ENCODE data around the gene IGF2BP2. TPM values are rescaled to one million over a fixed set of nuclear protein-coding genes. Genes with fewer than 3 reads are reported as not detected.

The IGF2BP2 gene
- total and polyA plus RNA-seq, 2 donors from 2014 or later, result 7.7 to 26.9 TPM

DNA sequence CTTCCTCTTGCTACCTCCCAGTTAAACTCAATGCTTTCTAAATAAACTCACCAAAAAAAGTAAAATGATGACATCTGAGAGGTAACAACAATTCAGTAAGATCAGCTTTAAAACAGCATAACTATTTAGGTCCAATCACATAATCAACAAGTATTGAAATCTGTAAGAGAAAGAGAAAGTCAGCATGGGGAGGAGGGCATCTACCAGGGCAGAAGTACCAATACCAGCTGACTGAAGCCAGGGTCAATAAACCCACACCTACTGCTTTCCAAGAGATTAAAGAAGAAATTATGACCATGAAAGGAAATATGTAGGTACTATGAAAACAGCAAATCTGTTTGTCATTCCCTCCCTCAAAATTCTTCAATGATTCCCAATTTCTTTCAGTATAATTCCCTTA, 42.2 kb upstream of the IGF2BP2 start:
- Histone ChIP-seq H3K9ac (ENCODE audit: low read length in 3 of 3) (no peak overlapping the region), H3K4me3 (ENCODE audit: low read length in 3 of 3) (no peak overlapping the region), H3K27ac (ENCODE audit: low read depth in 2 of 2, low read length in 2 of 2) (no peak overlapping the region), H3K27me3 (ENCODE audit: control insufficient read depth, insufficient read depth, low read length) (no peaks in the 10 kb centered on the region), H3K36me3 (ENCODE audit: control insufficient read depth in 2 of 3, insufficient read depth in 3 of 3, low read length in 3 of 3) (no peaks in the 10 kb centered on the region), H3K4me1 (ENCODE audit: control insufficient read depth in 2 of 3, insufficient read depth in 2 of 3, low read depth in 1 of 3, low read length in 3 of 3) (no peaks in the 10 kb centered on the region), H3K9me3 (ENCODE audit: control insufficient read depth in 2 of 3, insufficient read depth in 1 of 3, low read length in 3 of 3) (peaks cover 0 to 2% (median 0%) of the 10 kb centered on the region in 3 donors)
- TF ChIP-seq, protein P1, sequence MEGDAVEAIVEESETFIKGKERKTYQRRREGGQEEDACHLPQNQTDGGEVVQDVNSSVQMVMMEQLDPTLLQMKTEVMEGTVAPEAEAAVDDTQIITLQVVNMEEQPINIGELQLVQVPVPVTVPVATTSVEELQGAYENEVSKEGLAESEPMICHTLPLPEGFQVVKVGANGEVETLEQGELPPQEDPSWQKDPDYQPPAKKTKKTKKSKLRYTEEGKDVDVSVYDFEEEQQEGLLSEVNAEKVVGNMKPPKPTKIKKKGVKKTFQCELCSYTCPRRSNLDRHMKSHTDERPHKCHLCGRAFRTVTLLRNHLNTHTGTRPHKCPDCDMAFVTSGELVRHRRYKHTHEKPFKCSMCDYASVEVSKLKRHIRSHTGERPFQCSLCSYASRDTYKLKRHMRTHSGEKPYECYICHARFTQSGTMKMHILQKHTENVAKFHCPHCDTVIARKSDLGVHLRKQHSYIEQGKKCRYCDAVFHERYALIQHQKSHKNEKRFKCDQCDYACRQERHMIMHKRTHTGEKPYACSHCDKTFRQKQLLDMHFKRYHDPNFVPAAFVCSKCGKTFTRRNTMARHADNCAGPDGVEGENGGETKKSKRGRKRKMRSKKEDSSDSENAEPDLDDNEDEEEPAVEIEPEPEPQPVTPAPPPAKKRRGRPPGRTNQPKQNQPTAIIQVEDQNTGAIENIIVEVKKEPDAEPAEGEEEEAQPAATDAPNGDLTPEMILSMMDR (IDR thresholded peaks at IDR 0.05; ENCODE audit: borderline replicate concordance, extremely low read depth, insufficient read depth), result no peak
- FAIRE-seq (no peak), DNase-seq (no peak)
- intact Hi-C loops (cut with DNase I), result no loop called here

DNA sequence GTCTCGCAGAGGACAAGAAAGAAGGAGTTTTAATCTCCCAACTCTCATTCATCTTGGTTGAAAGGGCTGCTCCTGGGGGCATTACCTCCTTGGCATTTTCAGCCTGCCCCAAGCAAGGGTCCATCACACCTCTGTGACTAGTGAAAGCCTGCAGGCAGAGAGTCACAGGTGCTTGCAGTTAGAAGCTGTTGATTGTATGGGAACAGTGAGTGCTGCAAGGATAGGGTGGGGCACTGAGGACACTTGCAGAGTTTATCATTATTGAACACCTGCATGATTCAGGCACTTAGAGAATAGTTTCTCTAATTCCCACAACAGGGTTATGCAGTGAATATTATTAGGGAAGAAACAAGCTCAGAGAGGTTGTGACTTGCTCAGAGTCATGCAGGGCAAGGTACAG, 41.7 kb upstream of the IGF2BP2 start:
- Histone ChIP-seq H3K4me1 (ENCODE audit: control insufficient read depth in 2 of 3, insufficient read depth in 2 of 3, low read depth in 1 of 3, low read length in 3 of 3) (no peaks in the 10 kb centered on the region), H3K9ac (ENCODE audit: low read length in 3 of 3) (no peak overlapping the region), H3K27me3 (ENCODE audit: control insufficient read depth, insufficient read depth, low read length) (no peaks in the 10 kb centered on the region), H3K27ac (ENCODE audit: low read depth in 2 of 2, low read length in 2 of 2) (no peak overlapping the region), H3K9me3 (ENCODE audit: control insufficient read depth in 2 of 3, insufficient read depth in 1 of 3, low read length in 3 of 3) (peaks cover 0 to 2% (median 0%) of the 10 kb centered on the region in 3 donors), H3K4me3 (ENCODE audit: low read length in 3 of 3) (no peak overlapping the region), H3K36me3 (ENCODE audit: control insufficient read depth in 2 of 3, insufficient read depth in 3 of 3, low read length in 3 of 3) (no peaks in the 10 kb centered on the region)
- DNase-seq, result no peak
- FAIRE-seq, result no peak
- intact Hi-C loops (cut with DNase I), result no loop called here
- TF ChIP-seq, protein P1 (IDR thresholded peaks at IDR 0.05; ENCODE audit: borderline replicate concordance, extremely low read depth, insufficient read depth), result no peak

DNA sequence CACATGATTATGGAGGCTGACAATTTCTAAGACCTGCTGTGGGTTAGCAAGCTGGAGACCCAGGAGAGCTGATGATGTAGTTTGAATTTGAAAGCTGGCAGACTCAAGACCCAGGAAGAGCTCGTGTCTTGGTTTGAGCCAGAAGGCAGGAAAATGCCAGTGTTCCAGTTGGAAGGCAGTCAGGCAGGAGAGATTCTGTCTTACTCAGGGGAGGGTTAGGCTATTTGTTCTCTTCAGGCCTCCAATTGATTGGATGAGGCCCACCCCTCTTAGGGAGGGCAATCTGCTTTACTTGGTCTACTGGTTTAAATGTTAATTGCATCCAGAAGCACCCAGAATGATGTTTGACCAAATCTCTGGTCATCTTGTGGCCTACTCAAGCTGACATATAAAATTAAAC, 40.4 kb upstream of the IGF2BP2 start:
- H3K4me1 ChIP-seq (ENCODE audit: control insufficient read depth in 2 of 3, insufficient read depth in 2 of 3, low read depth in 1 of 3, low read length in 3 of 3), result no peaks in the 10 kb centered on the region
- H3K27ac ChIP-seq (ENCODE audit: low read depth in 2 of 2, low read length in 2 of 2), result no peak overlapping the region
- TF ChIP-seq, protein P1 (IDR thresholded peaks at IDR 0.05; ENCODE audit: borderline replicate concordance, extremely low read depth, insufficient read depth), result no peak
- intact Hi-C loops (cut with DNase I), result no loop called here
- FAIRE-seq (no peak), DNase-seq (no peak)
- no peaks in the 10 kb centered on the region for H3K36me3 ChIP-seq (ENCODE audit: control insufficient read depth in 2 of 3, insufficient read depth in 3 of 3, low read length in 3 of 3)
- H3K9ac ChIP-seq (ENCODE audit: low read length in 3 of 3), result no peak overlapping the region
- no peaks in the 10 kb centered on the region for H3K27me3 ChIP-seq (ENCODE audit: control insufficient read depth, insufficient read depth, low read length)
- H3K9me3 ChIP-seq (ENCODE audit: control insufficient read depth in 2 of 3, insufficient read depth in 1 of 3, low read length in 3 of 3), result peaks cover 0 to 2% (median 0%) of the 10 kb centered on the region in 3 donors
- no peak overlapping the region for H3K4me3 ChIP-seq (ENCODE audit: low read length in 3 of 3)

DNA sequence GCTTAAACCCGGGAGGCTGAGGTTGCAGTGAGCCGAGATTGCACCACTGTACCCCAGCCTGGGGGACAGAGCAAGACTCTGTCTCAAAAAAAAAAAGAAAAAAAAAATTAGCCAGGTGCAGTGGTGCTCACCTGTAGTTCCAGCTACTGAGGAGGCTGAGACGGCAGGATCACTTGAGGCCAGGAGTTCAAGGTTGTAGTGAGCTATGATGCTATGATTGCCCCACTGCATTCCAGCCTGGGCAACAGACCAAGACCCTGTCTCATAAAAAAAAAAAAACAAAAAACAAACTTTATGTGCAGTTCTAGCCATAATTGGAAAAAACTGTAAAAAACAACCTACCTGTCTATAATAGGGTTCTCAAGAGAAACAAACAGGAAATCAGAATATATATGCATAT, 39.9 kb upstream of the IGF2BP2 start:
- no peak overlapping the region for H3K27ac ChIP-seq (ENCODE audit: low read depth in 2 of 2, low read length in 2 of 2)
- no peak for FAIRE-seq
- intact Hi-C loops (cut with DNase I), result no loop called here

More for the DNA sequence above, 39.9 kb upstream of the IGF2BP2 start:
- H3K4me3 ChIP-seq (ENCODE audit: low read length in 3 of 3), result no peak overlapping the region
- H3K4me1 ChIP-seq (ENCODE audit: control insufficient read depth in 2 of 3, insufficient read depth in 2 of 3, low read depth in 1 of 3, low read length in 3 of 3), result no peaks in the 10 kb centered on the region
- H3K9me3 ChIP-seq (ENCODE audit: control insufficient read depth in 2 of 3, insufficient read depth in 1 of 3, low read length in 3 of 3), result peaks cover 0 to 2% (median 0%) of the 10 kb centered on the region in 3 donors
- H3K27me3 ChIP-seq (ENCODE audit: control insufficient read depth, insufficient read depth, low read length), result no peaks in the 10 kb centered on the region
- no peak for DNase-seq
- TF ChIP-seq, protein P1 (IDR thresholded peaks at IDR 0.05; ENCODE audit: borderline replicate concordance, extremely low read depth, insufficient read depth), result no peak
- no peak overlapping the region for H3K9ac ChIP-seq (ENCODE audit: low read length in 3 of 3)
- no peaks in the 10 kb centered on the region for H3K36me3 ChIP-seq (ENCODE audit: control insufficient read depth in 2 of 3, insufficient read depth in 3 of 3, low read length in 3 of 3)

Data from kidney (tissue), 14 donors.